Panc1 (cell line): Measurements from ENCODE around the gene IGBP1.

ENCODE experiments used
- POLR2AphosphoS5 ChIP-seq: IDR thresholded peaks from 2 replicates; pipeline ENCODE4 v1.6.1; 2012; ENCODE audit warnings: mild to moderate bottlenecking, low read depth, low read length, moderate library complexity
- REST ChIP-seq, 2 experiments: IDR thresholded peaks; 2 replicates each; pipeline ENCODE4 v1.6.1; 2011 to 2012; ENCODE audit warnings: low read depth in 2 of 2, control low read depth in 1 of 2, low read length in 1 of 2, mild to moderate bottlenecking in 1 of 2, moderate library complexity in 1 of 2; ENCODE audit not compliant: insufficient read depth in 1 of 2
- SIN3A ChIP-seq: IDR thresholded peaks from 2 replicates; pipeline ENCODE4 v1.6.1; 2012; ENCODE audit warnings: low read depth, mild to moderate bottlenecking, low read length, moderate library complexity, borderline replicate concordance; ENCODE audit not compliant: insufficient read depth
- TF ChIP-seq, protein P1 (sequence below): fragments of 450-650 bp; IDR thresholded peaks from 2 replicates; pipeline ENCODE4 v1.5.1; 2017; ENCODE audit warnings: mild to moderate bottlenecking

DNA sequence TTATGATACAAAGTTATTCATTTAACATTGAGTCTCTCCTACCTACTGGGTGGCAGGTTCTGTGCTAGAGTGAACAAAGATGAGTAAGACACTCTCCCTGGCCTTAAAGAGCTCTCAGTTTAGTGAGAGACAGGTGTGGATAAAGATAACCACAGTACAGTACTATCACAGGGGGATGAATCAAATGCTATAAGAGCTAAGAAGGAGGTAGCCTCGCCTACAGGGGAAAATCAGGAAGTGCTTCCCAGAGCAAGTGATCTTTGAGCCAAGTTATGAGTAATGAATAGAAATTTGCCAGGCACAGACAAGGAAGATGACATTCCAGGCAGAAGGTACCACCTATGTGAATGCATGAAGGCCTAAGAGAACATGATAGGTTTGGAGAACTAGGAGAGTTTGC, 3.4 kb upstream of the IGBP1 start:
- TF ChIP-seq POLR2AphosphoS5 = no peak
- TF ChIP-seq, protein P1, sequence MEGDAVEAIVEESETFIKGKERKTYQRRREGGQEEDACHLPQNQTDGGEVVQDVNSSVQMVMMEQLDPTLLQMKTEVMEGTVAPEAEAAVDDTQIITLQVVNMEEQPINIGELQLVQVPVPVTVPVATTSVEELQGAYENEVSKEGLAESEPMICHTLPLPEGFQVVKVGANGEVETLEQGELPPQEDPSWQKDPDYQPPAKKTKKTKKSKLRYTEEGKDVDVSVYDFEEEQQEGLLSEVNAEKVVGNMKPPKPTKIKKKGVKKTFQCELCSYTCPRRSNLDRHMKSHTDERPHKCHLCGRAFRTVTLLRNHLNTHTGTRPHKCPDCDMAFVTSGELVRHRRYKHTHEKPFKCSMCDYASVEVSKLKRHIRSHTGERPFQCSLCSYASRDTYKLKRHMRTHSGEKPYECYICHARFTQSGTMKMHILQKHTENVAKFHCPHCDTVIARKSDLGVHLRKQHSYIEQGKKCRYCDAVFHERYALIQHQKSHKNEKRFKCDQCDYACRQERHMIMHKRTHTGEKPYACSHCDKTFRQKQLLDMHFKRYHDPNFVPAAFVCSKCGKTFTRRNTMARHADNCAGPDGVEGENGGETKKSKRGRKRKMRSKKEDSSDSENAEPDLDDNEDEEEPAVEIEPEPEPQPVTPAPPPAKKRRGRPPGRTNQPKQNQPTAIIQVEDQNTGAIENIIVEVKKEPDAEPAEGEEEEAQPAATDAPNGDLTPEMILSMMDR = no peak
- no peak for TF ChIP-seq REST (IDR thresholded peaks at IDR 0.05; ENCODE audit: insufficient read depth in 1 of 2, low read depth in 2 of 2, low read length in 1 of 2)
- TF ChIP-seq SIN3A = no peak
